Breast epithelium (tissue), 3 donors: ENCODE measurements around the gene ATP8B4.

Source experiments
- CTCF ChIP-seq, 3 donors: fragments of 450-650 bp; IDR thresholded peaks; one replicate each; pipeline ENCODE4 v1.5.1; 2016 to 2017; ENCODE audit warnings: antibody characterized with exemption in 3 of 3, mild to moderate bottlenecking in 3 of 3, moderate library complexity in 3 of 3
- POLR2AphosphoS5 ChIP-seq, 3 donors: sonication (generic); formaldehyde crosslinking; IDR thresholded peaks; one replicate each; pipeline ENCODE4 v1.6.1; 2017; ENCODE audit warnings: antibody characterized with exemption in 3 of 3

DNA sequence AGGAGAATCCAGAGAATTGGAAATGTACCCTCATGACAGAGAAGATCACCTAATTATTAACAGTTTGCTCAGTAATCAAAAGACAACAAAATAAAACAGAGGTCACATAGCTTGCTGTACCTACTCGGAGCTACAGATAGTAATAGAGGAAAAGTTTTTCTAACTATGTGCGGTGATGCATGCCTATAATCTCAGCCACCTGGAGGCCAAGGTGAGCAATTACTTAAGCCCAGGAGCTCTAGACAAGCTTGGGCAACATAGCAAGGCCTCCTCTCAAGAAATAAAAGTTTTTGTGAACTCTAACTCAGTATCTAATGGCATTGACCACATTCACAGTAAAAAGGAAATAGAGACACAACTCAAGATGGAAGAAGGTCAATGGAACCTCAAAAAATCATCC is 243.6 kb downstream of the ATP8B4 start:
- no peak for TF ChIP-seq CTCF (IDR thresholded peaks at IDR 0.05)
- TF ChIP-seq POLR2AphosphoS5 (IDR thresholded peaks at IDR 0.05): no peak
